PC-3 (cell line): ENCODE data around the gene CPLX3.

ENCODE experiments used
- CTCF ChIP-seq: fragments of 300-600 bp; sonication (generic); conservative IDR thresholded peaks from 2 replicates; pipeline ENCODE4 v1.5.1; 2017; ENCODE audit warnings: antibody characterized with exemption, low read depth, mild to moderate bottlenecking, low read length
- EZH2 ChIP-seq: fragments of 300-600 bp; sonication (generic); IDR thresholded peaks from one replicate; pipeline ENCODE4 v1.6.1; 2017; ENCODE audit warnings: antibody characterized with exemption, mild to moderate bottlenecking, low read length; ENCODE audit not compliant: unreplicated experiment
- EZH2phosphoT487 ChIP-seq: fragments of 300-600 bp; sonication (generic); IDR thresholded peaks from 2 replicates; pipeline ENCODE4 v1.6.1; 2018; ENCODE audit warnings: mild to moderate bottlenecking, antibody characterized with exemption, low read length, borderline replicate concordance

DNA sequence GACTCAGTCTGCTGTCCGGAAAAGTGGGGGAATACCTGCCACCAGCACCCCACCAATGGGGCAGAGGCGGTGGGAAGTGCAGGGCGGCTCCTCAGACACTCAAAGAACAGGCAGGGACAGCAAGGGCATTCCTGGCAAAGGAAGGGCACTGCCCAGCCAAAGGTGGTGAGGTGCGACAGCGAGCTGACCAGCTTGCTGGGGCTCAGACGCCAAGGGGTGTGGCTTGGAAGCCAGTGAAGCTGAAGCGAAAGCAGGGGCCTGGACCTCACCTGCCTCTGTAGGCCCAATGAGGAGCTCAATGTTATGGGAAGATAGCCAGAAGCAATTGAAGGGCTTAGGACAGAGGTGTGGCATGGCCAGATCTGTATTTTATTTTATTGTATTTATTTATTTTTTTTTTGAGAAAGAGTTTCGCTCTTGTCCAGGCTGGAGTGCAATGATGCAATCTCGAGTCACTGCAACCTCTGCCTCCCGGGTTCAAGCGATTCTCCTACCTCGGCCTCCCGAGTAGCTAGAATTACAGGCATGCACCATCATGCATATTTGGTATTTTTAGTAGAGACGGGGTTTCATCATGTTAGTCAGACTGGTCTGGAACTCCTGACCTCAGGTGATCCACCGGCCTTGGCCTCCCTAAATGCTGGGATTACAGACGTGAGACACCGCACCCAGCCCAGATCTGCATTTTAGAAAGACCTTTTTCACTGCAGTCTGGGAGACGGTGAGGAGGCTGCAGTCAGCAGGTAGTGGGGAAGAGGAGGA lies 18.2 kb upstream of the CPLX3 start:
- TF ChIP-seq CTCF (no peak), EZH2phosphoT487 (no peak), EZH2 (no peak)
